ENCODE measurements around the gene BTLA. TPM values are rescaled to one million over a fixed set of nuclear protein-coding genes. Genes with fewer than 3 reads are reported as not detected.

BTLA gene, protein sequence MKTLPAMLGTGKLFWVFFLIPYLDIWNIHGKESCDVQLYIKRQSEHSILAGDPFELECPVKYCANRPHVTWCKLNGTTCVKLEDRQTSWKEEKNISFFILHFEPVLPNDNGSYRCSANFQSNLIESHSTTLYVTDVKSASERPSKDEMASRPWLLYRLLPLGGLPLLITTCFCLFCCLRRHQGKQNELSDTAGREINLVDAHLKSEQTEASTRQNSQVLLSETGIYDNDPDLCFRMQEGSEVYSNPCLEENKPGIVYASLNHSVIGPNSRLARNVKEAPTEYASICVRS
- not detected for total RNA-seq (ENCODE audit: unreplicated experiment)
- long read RNA-seq: 0 reads

GRCh38 chr3:112498914-112499711 lies at the start of gene BTLA:
Gene BTLA (minus strand): TSS chr3:112499472. CDS start chr3:112499358, 114 bp downstream.
- Mint-ChIP-seq H3K4me1 (ENCODE audit: low read depth, unreplicated experiment) (no peaks in the 10 kb centered on the region), H3K4me3 (ENCODE audit: unreplicated experiment) (no peak within 1 kb of the TSS), H3K9me3 (ENCODE audit: unreplicated experiment) (no peaks in the 10 kb centered on the region), H3K36me3 (ENCODE audit: unreplicated experiment) (no peaks in the 10 kb centered on the region), H3K27ac (ENCODE audit: unreplicated experiment) (no peak within 1 kb of the TSS), H3K27me3 (ENCODE audit: unreplicated experiment) (peaks cover 2% of the 10 kb centered on the region)
- no peak for DNase-seq
- TF ChIP-seq, protein P1, sequence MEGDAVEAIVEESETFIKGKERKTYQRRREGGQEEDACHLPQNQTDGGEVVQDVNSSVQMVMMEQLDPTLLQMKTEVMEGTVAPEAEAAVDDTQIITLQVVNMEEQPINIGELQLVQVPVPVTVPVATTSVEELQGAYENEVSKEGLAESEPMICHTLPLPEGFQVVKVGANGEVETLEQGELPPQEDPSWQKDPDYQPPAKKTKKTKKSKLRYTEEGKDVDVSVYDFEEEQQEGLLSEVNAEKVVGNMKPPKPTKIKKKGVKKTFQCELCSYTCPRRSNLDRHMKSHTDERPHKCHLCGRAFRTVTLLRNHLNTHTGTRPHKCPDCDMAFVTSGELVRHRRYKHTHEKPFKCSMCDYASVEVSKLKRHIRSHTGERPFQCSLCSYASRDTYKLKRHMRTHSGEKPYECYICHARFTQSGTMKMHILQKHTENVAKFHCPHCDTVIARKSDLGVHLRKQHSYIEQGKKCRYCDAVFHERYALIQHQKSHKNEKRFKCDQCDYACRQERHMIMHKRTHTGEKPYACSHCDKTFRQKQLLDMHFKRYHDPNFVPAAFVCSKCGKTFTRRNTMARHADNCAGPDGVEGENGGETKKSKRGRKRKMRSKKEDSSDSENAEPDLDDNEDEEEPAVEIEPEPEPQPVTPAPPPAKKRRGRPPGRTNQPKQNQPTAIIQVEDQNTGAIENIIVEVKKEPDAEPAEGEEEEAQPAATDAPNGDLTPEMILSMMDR (IDR thresholded peaks at IDR 0.05; ENCODE audit: partially characterized antibody, unreplicated experiment): no peak

DNA sequence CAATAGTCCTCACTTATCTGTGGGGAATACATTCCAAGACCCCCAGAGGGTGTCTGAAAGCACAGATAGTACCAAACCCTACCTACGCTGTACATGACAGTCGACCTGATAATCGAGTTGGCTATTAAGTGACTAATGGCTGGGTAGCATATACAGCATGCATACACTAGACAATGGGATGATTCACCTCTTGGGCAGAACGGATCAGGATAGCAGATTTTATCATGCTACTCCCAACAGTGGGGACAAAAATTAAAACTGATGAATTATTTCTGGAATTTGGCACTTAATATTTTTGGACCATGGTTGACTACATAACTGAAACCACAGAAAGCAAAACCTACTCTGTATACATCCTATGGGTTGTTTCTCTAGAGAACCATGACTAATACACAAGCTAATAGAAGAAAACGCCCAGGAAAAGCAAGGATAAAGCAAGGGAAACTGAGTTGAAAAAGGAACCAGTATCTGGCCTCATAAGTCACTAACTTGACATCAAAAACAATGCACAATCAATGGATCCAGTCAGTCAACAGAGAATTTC lies 47.0 kb upstream of the BTLA start:
- no peaks in the 10 kb centered on the region for H3K27me3 Mint-ChIP-seq (ENCODE audit: unreplicated experiment)
- no peak overlapping the region for H3K27ac Mint-ChIP-seq (ENCODE audit: unreplicated experiment)
- H3K4me1 Mint-ChIP-seq (ENCODE audit: low read depth, unreplicated experiment): no peaks in the 10 kb centered on the region

DNA sequence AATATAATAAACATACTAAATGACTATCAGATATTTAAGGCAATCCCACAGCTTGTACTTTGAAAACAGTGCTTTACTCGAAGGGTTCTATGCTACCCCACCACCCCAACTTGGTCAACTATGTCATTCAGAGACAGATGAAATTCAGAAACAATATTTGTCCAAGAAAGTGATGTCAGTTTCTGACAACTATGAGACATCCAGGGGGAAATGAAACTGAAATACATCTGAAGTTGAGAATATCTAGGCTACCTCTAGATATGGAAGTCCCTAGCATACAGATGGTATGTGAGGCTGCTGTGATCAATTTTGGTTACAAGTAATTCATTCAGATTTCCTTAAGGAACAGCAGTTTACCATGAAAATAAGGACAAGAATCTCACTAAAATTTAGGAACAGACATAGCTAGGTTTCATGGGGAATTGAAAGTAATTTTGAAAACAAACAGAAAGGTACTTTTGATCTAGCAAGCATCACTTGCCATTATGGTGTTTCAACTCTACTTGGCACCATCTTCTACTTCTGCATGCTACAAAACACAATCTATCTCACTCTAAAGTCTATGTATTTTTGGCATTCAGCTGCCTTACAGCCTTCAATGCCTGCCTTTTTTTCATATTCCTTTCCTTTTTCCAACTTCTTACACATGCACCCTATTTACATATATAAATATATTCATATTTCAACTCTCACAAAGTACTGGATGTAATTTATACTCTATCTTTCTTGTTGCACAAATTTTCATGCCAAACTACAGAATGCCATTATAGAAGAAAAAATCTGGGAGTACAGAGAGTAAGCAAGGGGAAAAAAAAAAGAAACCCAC lies 40.8 kb upstream of the BTLA start:
- H3K27me3 Mint-ChIP-seq (ENCODE audit: unreplicated experiment): no peaks in the 10 kb centered on the region
- TF ChIP-seq, protein P1 (IDR thresholded peaks at IDR 0.05; ENCODE audit: partially characterized antibody, unreplicated experiment): no peak
- H3K4me3 Mint-ChIP-seq (ENCODE audit: unreplicated experiment): no peak overlapping the region
- H3K36me3 Mint-ChIP-seq (ENCODE audit: unreplicated experiment): no peaks in the 10 kb centered on the region
- no peaks in the 10 kb centered on the region for H3K4me1 Mint-ChIP-seq (ENCODE audit: low read depth, unreplicated experiment)
- H3K27ac Mint-ChIP-seq (ENCODE audit: unreplicated experiment): no peak overlapping the region
- DNase-seq: no peak
- H3K9me3 Mint-ChIP-seq (ENCODE audit: unreplicated experiment): no peaks in the 10 kb centered on the region

More for the DNA sequence above, 47.0 kb upstream of the BTLA start:
- TF ChIP-seq, protein P1 (IDR thresholded peaks at IDR 0.05; ENCODE audit: partially characterized antibody, unreplicated experiment): no peak
- no peak overlapping the region for H3K4me3 Mint-ChIP-seq (ENCODE audit: unreplicated experiment)
- DNase-seq: no peak
- no peaks in the 10 kb centered on the region for H3K36me3 Mint-ChIP-seq (ENCODE audit: unreplicated experiment)
- H3K9me3 Mint-ChIP-seq (ENCODE audit: unreplicated experiment): no peaks in the 10 kb centered on the region

DNA sequence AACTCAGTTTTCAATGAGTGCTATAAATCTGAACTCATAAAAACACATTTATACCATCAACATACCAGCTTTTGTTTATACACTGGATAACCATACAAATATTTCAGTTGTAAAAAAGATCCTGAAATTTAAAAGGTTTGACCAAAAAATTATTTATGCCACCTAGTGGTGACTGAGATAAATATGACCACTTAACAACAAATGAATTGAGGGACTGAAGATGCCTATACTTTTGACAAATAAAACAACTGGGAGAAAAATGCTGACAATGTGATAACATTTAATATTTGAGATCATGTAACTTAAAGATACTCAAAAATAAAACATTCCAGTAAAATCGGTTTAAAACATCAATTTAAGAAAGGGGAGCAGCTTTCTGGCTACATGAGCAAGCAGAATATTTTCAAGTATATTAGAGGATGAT lies 32.1 kb upstream of the BTLA start:
- TF ChIP-seq, protein P1 (IDR thresholded peaks at IDR 0.05; ENCODE audit: partially characterized antibody, unreplicated experiment): peak; percentile 85
- no peak for DNase-seq
- peaks cover 1% of the 10 kb centered on the region for H3K9me3 Mint-ChIP-seq (ENCODE audit: unreplicated experiment)

More for the DNA sequence above, 32.1 kb upstream of the BTLA start:
- Mint-ChIP-seq H3K4me3 (ENCODE audit: unreplicated experiment) (no peak overlapping the region), H3K36me3 (ENCODE audit: unreplicated experiment) (no peaks in the 10 kb centered on the region), H3K27ac (ENCODE audit: unreplicated experiment) (no peak overlapping the region), H3K27me3 (ENCODE audit: unreplicated experiment) (no peaks in the 10 kb centered on the region), H3K4me1 (ENCODE audit: low read depth, unreplicated experiment) (no peaks in the 10 kb centered on the region)

Data from glutamatergic neuron (in vitro differentiated cells).